ENCODE results near the gene DUSP7.

DUSP7 gene

DNA sequence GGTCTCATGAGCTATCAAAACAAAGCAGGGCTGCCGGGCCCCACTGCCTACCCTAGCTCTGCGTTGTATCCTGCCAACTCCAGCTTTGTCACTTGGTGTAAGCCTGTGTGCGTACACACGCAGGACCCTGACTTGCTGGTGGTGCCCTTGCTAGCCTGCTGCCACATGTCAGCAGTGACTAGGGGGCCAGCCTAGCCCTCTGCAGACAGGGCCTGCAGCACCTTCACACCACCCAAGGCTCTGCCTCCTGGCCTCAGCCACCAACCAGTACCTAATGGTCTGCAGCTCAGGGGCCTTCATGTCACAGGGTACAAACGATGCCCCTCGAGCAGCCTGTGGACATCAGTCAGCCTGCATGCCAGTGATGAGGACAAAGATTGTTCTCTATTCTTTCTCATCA lies 30.1 kb upstream of the DUSP7 start:
- DNase-seq: no peak

DNA sequence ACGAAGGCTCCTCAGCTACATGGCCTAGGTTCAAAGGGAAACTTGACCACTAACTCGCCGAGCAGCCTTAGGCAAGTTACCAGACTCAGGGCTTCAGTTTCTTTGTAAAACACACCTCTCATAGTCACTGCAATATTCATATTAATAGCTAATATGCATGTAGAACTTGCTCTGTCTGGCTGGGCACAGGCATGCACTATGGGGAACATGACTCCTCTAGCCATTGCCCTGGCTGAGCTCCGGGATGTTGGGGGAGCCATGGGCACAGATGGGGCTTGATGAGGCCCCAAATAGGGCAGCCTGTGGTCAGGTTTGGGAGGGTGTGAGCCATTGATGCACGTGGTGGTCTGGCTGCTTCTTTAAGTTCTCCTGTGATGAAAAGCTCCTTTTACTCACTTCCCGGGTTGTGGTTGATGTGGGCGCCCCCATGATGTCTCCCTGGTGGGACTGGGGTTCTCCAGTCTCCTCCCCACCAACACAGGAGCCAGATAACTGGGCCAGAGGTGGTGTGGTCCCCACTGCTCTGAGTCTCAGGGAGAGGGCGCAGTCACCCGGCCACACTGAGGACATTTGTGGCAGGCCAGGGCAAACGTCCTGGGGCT lies 29.4 kb upstream of the DUSP7 start:
- DNase-seq: no peak

DNA sequence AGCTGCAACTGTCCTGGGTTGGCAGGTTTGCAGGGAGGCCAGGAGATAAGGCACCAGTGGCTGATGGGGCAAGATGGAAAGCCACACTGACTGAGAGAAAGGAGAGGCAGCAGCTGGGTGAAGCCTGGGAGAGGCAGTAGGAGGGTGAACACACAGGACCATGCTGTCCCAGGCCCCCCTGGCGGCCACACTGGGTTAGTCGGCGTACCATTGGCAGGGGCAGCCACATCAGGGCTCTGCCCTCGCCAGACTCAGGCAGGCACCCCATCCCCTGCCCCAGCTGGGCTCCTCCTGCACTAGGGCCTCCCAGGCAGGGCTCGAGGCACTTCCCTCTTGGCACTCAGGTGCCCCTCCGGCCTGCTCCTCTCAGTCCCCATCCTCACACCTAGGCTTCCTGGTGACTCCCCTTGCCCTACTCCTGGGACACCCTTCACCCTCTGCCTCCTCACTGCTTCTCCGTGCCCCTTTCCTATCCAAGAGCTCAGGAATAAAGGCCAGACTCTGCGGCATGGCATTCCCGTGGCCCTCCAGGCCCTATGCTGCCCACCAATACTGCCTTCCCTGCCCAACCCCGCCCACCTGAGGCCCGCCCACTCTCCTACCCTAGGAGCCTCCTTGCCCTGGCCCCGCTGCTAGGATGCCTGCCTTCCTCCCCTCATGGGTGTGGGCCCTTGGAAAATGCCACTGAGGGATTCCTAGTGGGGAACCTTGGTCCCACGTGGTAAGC lies 28.7 kb upstream of the DUSP7 start:
- no peak for DNase-seq

DNA sequence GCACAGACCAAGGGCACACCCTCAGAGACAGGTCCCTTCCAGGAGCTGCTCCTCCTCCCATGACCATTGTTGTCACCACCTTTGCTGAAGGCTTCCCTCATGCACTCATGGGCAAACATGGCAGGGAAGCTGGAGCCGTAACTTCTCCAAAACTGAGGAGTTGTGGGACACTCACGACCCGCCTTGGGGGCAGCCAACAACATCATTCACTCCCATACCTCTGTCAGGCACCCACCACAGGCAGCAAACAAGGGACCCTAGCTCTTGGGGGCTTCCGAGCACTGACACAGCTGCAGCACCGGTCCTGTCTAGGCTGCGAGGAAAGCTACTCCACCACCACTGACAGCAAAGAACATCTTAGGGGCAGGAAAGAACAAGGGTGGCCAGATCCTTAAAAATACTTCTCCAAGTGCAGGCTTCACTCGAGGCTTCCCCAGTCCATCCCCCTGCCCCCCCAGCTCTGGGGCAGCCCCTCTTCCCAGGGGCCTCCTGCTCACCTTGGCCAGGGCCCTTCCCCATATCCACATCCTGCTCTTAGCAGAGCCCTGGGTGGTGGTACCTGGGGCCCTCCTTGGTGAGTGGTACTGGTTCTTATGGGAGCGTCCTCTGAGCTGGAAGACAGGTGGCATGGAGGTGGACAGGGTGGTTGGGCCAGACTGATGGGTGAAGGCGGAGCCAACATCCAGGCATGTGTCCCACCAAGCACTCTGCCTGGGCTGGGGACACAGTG lies 28.0 kb upstream of the DUSP7 start:
- DNase-seq: no peak

DNA sequence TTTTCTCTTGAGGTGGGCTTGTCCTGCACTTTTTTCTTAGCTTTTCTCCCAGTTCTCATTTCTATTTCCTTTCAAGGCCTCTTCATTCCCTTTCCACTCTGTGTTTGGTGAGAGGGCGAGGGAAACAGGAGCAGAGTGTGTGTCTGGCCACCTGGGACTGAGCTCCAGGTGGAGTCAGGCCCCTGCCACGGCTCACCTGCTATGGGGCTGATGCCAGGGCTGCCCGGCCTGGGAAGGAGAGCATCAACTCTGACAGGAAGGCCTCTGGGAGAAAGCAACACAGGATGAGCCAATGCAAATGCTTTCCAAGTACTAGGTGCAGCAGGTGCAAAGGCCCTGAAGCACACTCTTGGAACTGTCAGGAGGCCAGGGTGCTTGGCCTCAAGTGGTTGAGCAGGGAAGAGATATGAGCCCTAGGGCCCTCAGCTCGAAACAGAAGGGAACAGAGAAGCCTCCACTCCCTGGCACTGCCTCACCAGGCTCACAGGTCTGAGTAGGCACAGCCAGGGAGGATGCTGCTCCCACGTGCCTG lies 27.3 kb upstream of the DUSP7 start:
- no peak for DNase-seq

DNA sequence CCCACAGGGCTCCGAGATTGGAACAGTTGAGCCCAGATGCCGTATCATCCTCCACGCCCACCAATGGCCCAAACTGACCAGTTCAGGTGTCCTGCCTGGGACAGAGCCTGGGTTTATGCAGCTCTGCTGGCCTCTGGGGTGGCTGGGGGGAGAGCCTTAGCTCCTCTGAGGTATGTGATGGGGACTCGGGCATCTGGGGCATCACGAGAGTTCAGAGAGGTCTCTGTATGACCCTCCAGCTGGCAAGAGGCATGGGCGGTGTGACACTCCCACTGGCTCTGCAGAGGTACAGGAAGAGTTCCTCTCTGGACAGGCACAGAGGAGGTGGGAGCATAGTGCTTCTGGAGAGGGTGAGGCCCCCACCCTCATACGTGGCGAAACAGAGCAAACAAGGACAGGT lies 26.6 kb upstream of the DUSP7 start:
- DNase-seq: no peak

DNA sequence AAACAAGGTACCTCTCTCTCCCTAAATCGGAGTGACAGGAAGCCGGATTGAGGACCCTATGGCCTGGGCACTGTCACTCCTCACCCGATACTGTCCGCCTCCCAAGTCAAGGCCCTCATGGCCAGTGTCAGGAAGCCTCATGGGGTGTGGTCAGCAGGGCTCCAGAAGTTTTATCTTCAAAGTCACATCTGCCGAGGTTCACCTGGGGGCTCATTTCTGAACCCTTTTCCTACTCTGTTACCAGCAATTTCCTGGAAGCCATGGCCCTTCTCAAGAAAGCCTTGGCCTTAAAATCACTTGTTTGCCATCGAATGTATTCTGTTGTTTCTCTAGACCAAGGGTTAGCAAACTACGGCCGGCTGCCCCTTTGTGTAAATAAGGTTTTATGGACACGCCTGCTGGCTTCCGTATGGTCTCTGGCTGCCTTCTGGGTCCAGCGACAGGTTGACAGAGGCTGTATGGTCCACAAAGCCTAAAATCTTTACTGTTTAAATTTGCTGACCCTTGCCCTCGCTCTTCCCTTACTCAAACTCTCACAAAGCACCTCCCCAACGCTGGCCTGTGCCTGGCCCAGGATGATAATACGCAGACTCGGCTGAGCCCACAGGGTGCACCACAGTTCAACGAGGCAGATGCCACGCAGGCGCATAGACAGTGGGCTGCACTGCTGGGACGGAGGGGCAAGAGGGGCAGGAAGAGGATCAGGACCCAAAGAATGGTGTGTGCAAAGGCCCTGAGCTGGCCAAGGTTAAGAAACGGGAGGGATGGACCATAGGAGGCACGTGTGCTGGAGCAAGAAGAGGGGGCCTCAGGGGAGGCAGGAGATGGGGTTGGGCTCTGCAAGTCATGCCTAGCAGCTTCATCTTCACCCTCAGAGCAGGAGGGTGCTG lies 24.7 kb upstream of the DUSP7 start:
- no peak for DNase-seq

DNA sequence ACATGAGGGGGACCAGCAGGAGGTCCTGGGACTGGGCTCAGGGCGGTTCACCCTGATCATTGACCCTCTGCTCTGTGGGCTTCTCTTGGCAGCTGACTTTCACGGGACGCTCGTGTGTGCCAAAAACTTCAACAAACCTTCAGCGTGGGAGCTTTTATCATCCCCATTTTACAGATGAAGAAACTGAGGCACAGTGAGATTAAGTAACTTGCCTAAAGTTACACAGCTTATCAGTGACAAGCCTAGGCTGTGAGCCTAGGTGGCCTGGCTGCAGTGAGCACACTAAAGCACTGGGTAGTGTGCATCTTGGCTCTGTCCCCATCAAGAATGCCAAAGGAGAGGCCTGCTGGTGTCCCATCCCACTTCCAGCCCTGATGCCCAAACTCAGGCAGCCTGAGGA lies 23.6 kb upstream of the DUSP7 start:
- DNase-seq: no peak

DNA sequence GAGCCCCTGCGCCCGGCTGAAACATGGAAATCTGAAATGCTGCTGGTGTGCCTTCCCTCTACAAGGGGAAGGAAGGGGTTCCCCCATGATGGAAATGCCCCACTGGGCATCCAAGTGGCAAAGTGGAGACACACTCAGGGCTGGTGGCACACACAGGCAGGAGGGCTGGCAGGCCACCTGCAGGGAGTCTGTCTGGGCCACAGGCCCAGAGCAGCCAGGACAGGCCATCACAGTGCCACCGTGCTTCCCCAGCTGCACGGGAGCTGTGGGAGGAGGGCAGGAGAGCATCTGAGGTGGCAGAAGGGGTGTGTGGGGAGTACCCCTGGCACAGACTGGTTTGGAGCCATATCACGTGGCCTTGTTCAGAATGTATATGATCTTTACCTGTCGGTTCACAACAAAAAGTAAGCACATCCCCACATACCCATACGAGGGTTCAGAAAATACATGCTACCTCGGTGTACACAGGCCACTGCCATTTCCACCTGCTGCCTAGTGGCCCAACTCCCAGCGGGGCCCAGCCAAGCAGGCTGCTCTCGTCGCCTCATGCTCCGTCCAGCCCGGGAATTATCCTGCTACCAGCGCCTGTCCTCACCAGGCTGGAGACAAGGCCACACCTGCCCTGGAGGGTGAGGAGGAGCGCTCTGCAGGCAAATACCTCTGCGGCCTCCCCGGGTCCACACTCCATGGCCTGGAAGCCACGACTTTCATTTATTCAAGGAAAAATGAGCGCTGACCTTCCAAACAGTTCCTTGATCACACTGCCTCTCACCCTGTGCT lies 22.6 kb upstream of the DUSP7 start:
- no peak for DNase-seq

DNA sequence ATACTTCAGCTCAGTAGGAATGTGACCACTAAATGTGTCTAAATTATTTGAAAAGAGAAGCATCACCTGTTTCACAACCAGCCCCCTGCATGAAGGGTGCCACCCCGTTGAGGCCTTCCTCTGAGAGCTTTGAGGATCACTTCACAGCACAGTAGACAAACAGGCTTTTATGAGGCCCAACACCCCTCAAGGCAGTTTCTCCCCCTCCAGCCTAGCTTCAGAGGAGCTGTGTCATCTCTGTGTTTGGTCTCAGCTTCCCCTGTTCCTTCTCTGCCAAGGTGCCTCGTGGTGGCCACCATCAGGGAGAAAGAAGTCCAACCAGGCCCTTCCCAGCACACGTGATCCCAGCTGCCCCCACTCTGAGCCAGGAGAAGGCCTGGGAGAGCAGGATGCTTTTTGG lies 21.6 kb upstream of the DUSP7 start:
- peak; percentile 29 for DNase-seq

DNA sequence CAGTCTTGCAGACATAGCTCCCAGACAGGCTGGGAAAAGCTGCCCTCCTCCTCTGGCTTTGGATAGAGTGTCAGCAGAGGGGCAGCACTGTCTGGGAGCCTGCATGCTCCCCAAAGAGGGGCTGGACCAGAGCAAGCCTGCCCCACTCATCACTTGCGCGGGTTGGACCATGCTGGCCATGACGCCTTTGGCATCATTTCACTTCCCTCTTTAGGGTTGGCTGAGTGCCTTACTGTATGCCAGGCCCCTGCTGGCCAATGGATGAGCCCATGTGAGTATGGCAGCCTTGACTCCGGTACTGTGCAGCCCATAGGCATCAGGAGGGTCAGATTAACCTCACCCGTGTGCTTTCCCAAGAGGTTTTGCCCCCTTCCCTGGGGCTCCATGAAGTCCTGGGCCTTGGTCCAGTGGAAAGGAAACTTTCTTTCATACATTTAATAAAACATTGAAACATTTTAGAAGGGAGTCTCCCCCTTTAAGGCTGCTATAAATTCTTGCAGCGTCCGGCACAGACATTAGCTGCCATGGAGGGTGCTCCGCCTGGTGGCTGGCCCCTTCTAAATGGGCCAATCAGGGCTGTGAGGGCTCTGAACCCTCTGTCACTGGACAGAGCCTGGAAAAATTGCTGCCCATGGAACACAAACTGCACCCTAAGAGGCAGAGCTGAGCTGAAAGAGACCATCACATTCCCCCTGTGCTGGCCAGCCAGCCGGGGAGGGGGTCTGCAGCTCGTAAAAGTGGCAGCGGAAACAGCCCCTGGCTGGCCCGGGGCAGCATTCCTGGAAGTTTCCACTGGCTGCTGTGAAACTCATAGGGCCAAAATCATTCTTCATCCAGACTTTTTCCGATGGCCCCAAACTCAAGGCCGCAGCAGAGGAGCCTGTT lies 20.8 kb upstream of the DUSP7 start:
- no peak for DNase-seq

DNA sequence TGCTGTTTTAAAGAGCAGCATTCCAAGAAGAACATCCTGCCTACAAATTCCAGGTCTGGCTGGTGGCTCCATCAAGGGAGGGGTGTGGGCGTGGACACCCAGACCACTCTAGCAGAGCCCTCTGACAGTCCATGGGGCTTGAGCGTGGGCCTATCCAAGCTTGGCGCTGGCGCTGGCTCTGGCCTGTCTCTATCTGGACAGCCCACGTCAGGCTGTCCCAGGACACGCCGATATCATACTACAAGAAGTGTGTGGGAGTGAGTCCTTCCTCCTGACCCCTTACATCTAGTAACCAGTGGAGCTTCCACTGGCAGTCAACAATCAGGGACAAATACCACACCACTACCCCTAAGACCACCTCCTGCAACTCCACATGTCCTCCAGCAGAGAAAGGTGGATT lies 17.1 kb upstream of the DUSP7 start:
- DNase-seq: no peak

DNA sequence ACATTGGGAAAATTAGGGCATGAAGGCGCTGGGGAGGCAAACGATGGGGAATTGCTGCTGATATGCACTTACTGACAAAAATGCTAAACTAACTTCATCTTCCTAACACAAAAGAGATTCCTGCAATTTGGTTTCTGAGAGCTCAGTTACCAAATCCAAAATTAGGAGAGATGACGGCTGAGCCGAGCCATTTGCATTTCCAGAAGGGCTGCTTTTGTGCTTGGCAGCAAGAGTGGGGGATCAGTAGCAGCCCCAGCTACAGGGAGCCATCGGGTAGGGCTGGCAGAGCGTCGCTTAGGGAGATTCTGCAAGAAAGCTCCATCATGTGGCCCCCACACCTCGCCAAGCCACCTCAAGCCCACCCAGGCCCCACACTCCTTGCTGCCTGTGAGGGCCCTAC lies 16.1 kb upstream of the DUSP7 start:
- no peak for DNase-seq

DNA sequence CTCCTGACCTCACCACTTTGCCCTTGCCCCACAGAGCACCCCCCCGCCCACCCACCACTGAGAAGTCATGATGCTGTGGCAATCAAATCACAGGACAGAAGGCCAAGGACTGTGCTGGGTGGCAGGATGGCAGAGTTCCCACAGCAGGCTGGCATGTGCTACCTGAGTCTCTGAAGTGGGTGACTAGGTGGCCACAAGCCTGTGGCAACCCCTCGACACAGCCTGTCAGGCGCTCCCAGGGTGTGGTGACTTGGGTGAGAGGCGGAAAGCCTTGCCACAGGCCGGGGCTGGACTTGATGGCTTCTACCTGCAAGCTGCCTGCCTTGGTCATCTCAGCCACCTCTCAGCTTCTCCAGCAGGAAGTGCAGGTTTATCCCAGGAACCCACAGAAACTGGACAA lies 15.6 kb upstream of the DUSP7 start:
- DNase-seq: no peak

DNA sequence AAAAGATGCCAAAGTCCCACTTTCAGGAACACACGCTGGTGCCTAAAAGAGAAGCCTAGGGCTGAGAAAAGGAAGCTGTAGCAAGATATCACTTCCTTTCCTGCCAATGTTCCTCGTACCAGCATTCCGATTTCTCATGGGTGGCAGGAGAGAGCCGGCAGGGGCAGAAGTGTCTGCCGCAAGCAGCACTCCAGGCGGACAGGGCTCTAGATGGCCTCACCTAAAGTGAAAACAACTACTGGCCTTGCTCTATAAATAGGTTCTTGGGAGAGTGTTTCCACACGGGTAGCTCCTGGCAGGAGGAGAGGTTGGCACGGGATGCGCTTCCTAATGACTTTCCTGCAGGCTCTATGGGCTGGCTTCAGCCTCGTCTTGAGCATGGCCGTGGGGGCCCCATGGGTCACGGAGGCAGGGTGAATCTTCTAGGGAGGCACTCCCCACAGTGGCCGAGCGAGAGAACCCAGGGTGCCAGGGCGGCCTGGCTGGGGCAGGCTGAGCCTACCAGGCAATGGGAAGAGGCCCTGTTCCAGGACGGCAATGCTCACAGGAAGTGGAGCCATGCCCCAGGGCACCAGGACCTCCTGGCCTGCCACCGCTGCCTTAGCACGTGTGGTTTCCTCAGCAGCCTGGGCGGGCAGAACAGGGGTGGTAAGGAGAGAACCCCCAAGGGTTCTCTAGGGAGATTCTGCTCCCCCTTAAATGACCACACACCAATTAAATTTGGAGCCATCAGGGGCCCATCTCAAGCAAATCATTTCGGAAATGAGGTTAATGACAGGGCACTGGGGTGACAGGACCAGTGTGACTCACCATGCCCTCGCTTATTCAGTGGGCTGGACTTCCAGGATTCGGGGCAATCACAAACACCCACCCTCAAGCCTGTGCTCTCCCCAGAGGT lies 14.6 kb upstream of the DUSP7 start:
- no peak for DNase-seq

DNA sequence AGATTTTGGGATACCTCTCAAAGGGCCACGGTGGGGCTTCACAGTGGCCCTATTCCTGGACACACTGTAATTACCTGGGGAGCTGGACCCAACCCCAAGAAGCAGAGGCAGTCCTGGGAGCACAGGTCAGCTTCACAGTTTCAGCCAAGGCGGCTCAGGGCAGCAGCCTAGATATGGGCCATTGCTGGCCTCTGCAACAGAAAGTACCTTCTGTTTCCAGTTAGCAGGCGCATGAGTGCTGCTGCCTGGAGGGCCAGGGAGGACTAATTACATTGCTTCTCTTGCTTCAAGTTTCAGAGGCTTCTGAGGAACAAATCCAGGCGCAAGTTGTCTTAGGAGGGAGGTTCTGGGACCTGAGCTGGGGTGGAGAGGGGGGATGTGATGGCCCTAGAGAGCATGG lies 13.5 kb upstream of the DUSP7 start:
- DNase-seq: no peak

DNA sequence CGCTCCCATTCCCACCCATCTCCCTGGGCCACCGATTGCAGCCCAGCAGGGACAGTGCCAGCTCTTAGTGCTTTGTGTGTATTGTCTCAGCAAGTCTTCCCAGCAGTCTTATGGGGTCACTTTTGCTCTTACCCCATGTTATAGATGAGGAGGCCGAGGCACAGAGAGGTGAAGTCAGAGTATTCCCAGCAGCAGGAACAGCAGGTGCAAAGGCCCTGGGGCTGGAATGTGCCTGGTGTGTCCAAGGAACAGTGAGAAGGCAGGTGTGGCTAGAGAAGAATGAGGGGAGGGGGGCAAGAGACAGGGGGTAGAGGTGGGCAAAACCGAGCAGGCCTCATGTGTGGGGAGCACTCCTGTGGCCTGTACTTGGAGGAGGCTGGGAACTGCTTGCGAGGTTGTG lies 12.8 kb upstream of the DUSP7 start:
- no peak for DNase-seq

DNA sequence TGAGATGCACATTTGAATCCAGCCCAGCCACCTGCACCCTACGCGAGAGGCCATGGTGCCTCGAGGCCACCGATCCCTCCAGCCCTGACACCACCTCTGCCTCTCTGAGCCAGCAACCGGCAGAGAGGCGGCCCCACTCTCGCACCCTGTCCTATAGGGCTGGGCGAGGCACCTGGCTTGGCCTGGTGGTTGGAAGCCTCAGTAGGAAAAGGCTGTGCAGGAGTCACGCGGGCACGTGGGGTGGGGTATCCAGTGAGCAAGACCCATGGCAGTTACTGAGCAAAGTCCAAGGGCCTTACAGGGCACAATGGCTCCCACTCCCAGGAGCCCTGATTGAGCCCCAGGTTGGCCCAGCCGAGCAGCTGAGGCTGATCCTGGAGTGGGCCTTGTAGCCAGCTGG lies 12.4 kb upstream of the DUSP7 start:
- no peak for DNase-seq

DNA sequence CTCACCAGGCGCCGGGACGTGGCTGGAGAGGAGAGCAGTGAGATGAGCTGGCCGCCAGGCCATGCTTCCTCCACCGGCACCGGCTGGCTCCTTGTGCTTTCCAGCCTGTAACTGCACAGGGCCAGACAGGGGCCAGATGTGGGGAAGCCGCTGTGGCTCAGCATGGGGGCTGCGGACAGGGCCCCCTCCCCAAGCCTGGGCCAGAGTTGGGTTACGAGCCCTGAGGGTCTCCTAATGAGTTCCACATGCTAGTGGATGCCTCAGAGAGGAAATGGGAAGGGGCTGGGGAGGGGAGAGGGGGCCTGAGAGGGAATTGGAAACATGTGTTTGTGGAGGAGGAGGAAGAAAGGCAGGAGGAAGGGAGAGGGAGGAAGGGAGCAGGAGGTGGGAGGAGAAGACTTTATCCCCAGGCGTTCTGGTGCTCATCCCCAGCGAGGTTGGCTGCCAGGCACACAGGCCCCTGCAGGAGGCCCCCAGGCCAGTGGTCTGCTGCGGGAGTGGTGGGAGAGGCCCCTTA lies 11.7 kb upstream of the DUSP7 start:
- DNase-seq: no peak

DNA sequence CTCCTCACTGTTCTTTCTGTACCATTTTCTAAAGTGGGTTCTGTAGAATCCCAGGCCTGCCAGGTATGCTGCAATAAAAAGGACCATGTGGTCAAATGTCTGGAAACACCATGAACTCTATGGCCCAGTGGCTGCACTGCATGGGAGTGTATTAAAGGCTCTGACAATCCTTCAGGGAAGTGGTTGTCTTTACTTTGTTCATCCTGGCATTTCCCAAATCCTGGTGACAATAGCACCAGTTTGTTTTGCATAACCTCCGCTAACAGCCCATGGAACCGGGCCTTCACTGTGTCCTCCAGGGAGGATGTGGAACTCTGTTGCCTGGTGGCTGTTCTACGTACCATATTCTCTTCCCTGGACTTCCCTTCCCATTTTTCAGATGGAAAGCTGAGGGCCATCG lies 11.2 kb upstream of the DUSP7 start:
- no peak for DNase-seq
